Trophoblast cell (in vitro differentiated cells and primary cell): Measurements from ENCODE around the gene CXCL9.

Source experiments
- DNase-seq, 2 donors: peaks; one replicate each; pipeline ENCODE4 v3.0.0-alpha.2; 2016
- H2AFZ ChIP-seq: 2 replicates; pipeline ENCODE4 v1.6.1; 2013; ENCODE audit warnings: low read length, moderate library complexity, mild to moderate bottlenecking; ENCODE audit not compliant: insufficient read depth, poor library complexity
- H2AK5ac ChIP-seq: 2 replicates; pipeline ENCODE4 v1.6.1; 2013; ENCODE audit warnings: mild to moderate bottlenecking, low read length
- H2BK120ac ChIP-seq: 2 replicates; pipeline ENCODE4 v1.6.1; 2013; ENCODE audit warnings: low read length, mild to moderate bottlenecking, moderate library complexity; ENCODE audit not compliant: insufficient read depth, poor library complexity
- H2BK12ac ChIP-seq: 2 replicates; pipeline ENCODE4 v1.6.1; 2013; ENCODE audit warnings: mild to moderate bottlenecking, low read length, moderate library complexity
- H2BK5ac ChIP-seq: 2 replicates; pipeline ENCODE4 v1.6.1; 2013; ENCODE audit warnings: low read length, low read depth, moderate library complexity, mild to moderate bottlenecking; ENCODE audit not compliant: poor library complexity
- H3K14ac ChIP-seq: 2 replicates; pipeline ENCODE4 v1.6.1; 2013; ENCODE audit warnings: mild to moderate bottlenecking, low read length
- H3K18ac ChIP-seq: 2 replicates; pipeline ENCODE4 v1.6.1; 2013; ENCODE audit warnings: mild to moderate bottlenecking, low read length
- H3K23ac ChIP-seq: 2 replicates; pipeline ENCODE4 v1.6.1; 2013; ENCODE audit warnings: low read length
- H3K27ac ChIP-seq: 2 replicates; pipeline ENCODE4 v1.5.1; 2013; ENCODE audit warnings: low read depth, mild to moderate bottlenecking, inconsistent platforms, low read length, moderate library complexity
- H3K27me3 ChIP-seq: 2 replicates; pipeline ENCODE4 v1.6.1; 2013; ENCODE audit warnings: inconsistent platforms, mild to moderate bottlenecking, low read length, moderate library complexity; ENCODE audit not compliant: insufficient read depth
- H3K36me3 ChIP-seq, 2 experiments: 1 replicate in 1 of 2; 2 replicates in 1 of 2; pipeline ENCODE4 v1.6.1; 2013; ENCODE audit warnings: low read length in 2 of 2, mild to moderate bottlenecking in 2 of 2, moderate library complexity in 1 of 2; ENCODE audit not compliant: insufficient read depth in 2 of 2, control insufficient read depth in 1 of 2
- H3K4ac ChIP-seq: 2 replicates; pipeline ENCODE4 v1.6.1; 2013; ENCODE audit warnings: low read depth, mild to moderate bottlenecking, low read length, moderate library complexity
- H3K4me1 ChIP-seq, 2 experiments: 1 replicate in 1 of 2; 2 replicates in 1 of 2; pipeline ENCODE4 v1.6.1; 2013; ENCODE audit warnings: low read length in 2 of 2, mild to moderate bottlenecking in 2 of 2, moderate library complexity in 1 of 2; ENCODE audit not compliant: insufficient read depth in 2 of 2, control insufficient read depth in 1 of 2
- H3K4me2 ChIP-seq: 2 replicates; pipeline ENCODE4 v1.6.1; 2013; ENCODE audit warnings: inconsistent platforms, mild to moderate bottlenecking, low read length, moderate library complexity
- H3K4me3 ChIP-seq: 2 replicates; pipeline ENCODE4 v1.5.1; 2013; ENCODE audit warnings: mild to moderate bottlenecking, low read depth, low read length, inconsistent platforms
- H3K79me1 ChIP-seq: one replicate; pipeline ENCODE4 v1.6.1; 2013; ENCODE audit warnings: low read length
- H3K79me2 ChIP-seq: 2 replicates; pipeline ENCODE4 v1.6.1; 2013; ENCODE audit warnings: low read length, mild to moderate bottlenecking; ENCODE audit not compliant: control insufficient read depth, insufficient read depth, poor library complexity
- H3K9ac ChIP-seq: 2 replicates; pipeline ENCODE4 v1.6.1; 2013; ENCODE audit warnings: mild to moderate bottlenecking, low read length
- H3K9me3 ChIP-seq: 2 replicates; pipeline ENCODE4 v1.6.1; 2013; ENCODE audit warnings: low read depth, mild to moderate bottlenecking, control low read depth, inconsistent platforms, low read length; ENCODE audit not compliant: insufficient read depth
- H4K12ac ChIP-seq: 2 replicates; pipeline ENCODE4 v1.6.1; 2013; ENCODE audit warnings: low read depth, mild to moderate bottlenecking, low read length, moderate library complexity
- H4K8ac ChIP-seq: 2 replicates; pipeline ENCODE4 v1.6.1; 2013; ENCODE audit warnings: low read depth, mild to moderate bottlenecking, low read length, moderate library complexity
- H4K91ac ChIP-seq: one replicate; pipeline ENCODE4 v1.6.1; 2013; ENCODE audit warnings: low read depth, mild to moderate bottlenecking, low read length, moderate library complexity
- WGBS: extraction: QIAGEN DNeasy Blood & Tissue Kit; methylation state at CpG from one replicate; pipeline ENCODE4 v1.1.7; 2013; ENCODE audit warnings: missing lambda C conversion rate; ENCODE audit not compliant: insufficient read length, insufficient coverage; ENCODE audit errors: extremely low coverage; 5-methylcytosine and 5-hydroxymethylcytosine counted together

Gene CXCL9

GRCh38 chr4:75989846-75990528 lies 17.3 kb downstream of the CXCL9 start:
- H3K18ac ChIP-seq, result no peak overlapping the region
- H2AK5ac ChIP-seq, result peak overlapping the region; percentile 42
- H3K4me3 ChIP-seq, result peak overlapping the region; percentile 86
- no peaks in the 10 kb centered on the region for H3K36me3 ChIP-seq
- H3K4me2 ChIP-seq, result peak overlapping the region; percentile 72
- H2AFZ ChIP-seq, result peak overlapping the region; percentile 96
- no peaks in the 10 kb centered on the region for H3K4me1 ChIP-seq
- H3K4ac ChIP-seq, result peak overlapping the region; percentile 97
- H3K79me1 ChIP-seq, result peaks cover 3% of the 10 kb centered on the region
- peak overlapping the region; percentile 91 for H4K12ac ChIP-seq
- H3K79me2 ChIP-seq, result peaks cover 7% of the 10 kb centered on the region
- H3K27ac ChIP-seq, result no peak overlapping the region
- peak overlapping the region; percentile 58 for H2BK120ac ChIP-seq
- no peaks in the 10 kb centered on the region for H3K27me3 ChIP-seq
- DNase-seq, result peak in 1 of 2 donors; percentile 12
- no peaks in the 10 kb centered on the region for H3K9me3 ChIP-seq
- peak overlapping the region; percentile 77 for H3K14ac ChIP-seq
- H4K8ac ChIP-seq, result peak overlapping the region; percentile 100
- peak overlapping the region; percentile 57 for H4K91ac ChIP-seq
- no peak overlapping the region for H2BK12ac ChIP-seq
- no peak overlapping the region for H3K23ac ChIP-seq
- peak overlapping the region; percentile 89 for H3K9ac ChIP-seq
- whole genome bisulfite sequencing, result no CpG with 5 or more reads among the region's 20 CpGs
- H2BK5ac ChIP-seq, result no peak overlapping the region

- WGBS, result no CpG with 5 or more reads among the region's 3 CpGs
- Histone ChIP-seq H3K23ac (no peak overlapping the region), H2BK12ac (no peak overlapping the region), H2BK5ac (no peak overlapping the region), H3K4ac (no peak overlapping the region), H3K4me3 (no peak overlapping the region), H3K4me2 (no peak overlapping the region), H3K79me2 (peaks cover 2% of the 10 kb centered on the region), H4K91ac (no peak overlapping the region), H4K8ac (no peak overlapping the region), H3K36me3 (peaks cover 4 to 6% of the 10 kb centered on the region in 2 experiments), H3K27me3 (no peaks in the 10 kb centered on the region), H3K14ac (no peak overlapping the region), H3K27ac (no peak overlapping the region), H2AFZ (no peak overlapping the region), H3K4me1 (no peaks in the 10 kb centered on the region), H3K9ac (no peak overlapping the region), H3K79me1 (no peaks in the 10 kb centered on the region), H3K18ac (no peak overlapping the region), H3K9me3 (no peaks in the 10 kb centered on the region), H2BK120ac (no peak overlapping the region), H4K12ac (no peak overlapping the region), H2AK5ac (no peak overlapping the region)
- no peak for DNase-seq
Measured at GRCh38 chr4:75985116-75985515, 22.2 kb downstream of the CXCL9 start.

GRCh38 chr4:75980576-75980975 lies 26.7 kb downstream of the CXCL9 start:
- WGBS, result no CpG with 5 or more reads among the region's 4 CpGs
- Histone ChIP-seq H4K8ac (no peak overlapping the region), H2AFZ (no peak overlapping the region), H3K9ac (no peak overlapping the region), H3K4me1 (no peaks in the 10 kb centered on the region), H3K27ac (no peak overlapping the region), H3K27me3 (no peaks in the 10 kb centered on the region), H2BK120ac (no peak overlapping the region), H3K9me3 (no peaks in the 10 kb centered on the region), H3K4me2 (no peak overlapping the region), H2AK5ac (no peak overlapping the region), H3K79me2 (no peaks in the 10 kb centered on the region), H3K14ac (no peak overlapping the region), H3K79me1 (no peaks in the 10 kb centered on the region), H4K12ac (no peak overlapping the region), H2BK5ac (no peak overlapping the region), H3K4ac (no peak overlapping the region), H3K18ac (no peak overlapping the region), H2BK12ac (no peak overlapping the region), H4K91ac (no peak overlapping the region), H3K4me3 (no peak overlapping the region), H3K36me3 (peaks cover 9 to 15% of the 10 kb centered on the region in 2 experiments), H3K23ac (peak overlapping the region; percentile 93)
- DNase-seq, result no peak

GRCh38 chr4:75976177-75976576 lies 31.1 kb downstream of the CXCL9 start:
- Histone ChIP-seq H2BK120ac (no peak overlapping the region), H4K12ac (no peak overlapping the region), H3K27ac (no peak overlapping the region), H3K9ac (no peak overlapping the region), H4K91ac (no peak overlapping the region), H3K4me3 (no peak overlapping the region), H2AFZ (no peak overlapping the region), H3K36me3 (peaks cover 21 to 27% of the 10 kb centered on the region in 2 experiments), H4K8ac (no peak overlapping the region), H3K79me2 (no peaks in the 10 kb centered on the region), H3K4ac (no peak overlapping the region), H3K23ac (no peak overlapping the region), H2BK5ac (no peak overlapping the region), H3K79me1 (no peaks in the 10 kb centered on the region), H3K27me3 (no peaks in the 10 kb centered on the region), H3K4me2 (no peak overlapping the region), H2BK12ac (no peak overlapping the region), H2AK5ac (no peak overlapping the region), H3K18ac (no peak overlapping the region), H3K4me1 (no peaks in the 10 kb centered on the region), H3K9me3 (no peaks in the 10 kb centered on the region), H3K14ac (no peak overlapping the region)
- no CpG with 5 or more reads among the region's 2 CpGs for WGBS
- DNase-seq, result no peak
